Measurements from ENCODE around the gene SV2C.
"Not testable (repeated sequence)": the region's sequence is repeated elsewhere in the genome, so short reads cannot be mapped to it uniquely, and the experiment has no call there.

DNA sequence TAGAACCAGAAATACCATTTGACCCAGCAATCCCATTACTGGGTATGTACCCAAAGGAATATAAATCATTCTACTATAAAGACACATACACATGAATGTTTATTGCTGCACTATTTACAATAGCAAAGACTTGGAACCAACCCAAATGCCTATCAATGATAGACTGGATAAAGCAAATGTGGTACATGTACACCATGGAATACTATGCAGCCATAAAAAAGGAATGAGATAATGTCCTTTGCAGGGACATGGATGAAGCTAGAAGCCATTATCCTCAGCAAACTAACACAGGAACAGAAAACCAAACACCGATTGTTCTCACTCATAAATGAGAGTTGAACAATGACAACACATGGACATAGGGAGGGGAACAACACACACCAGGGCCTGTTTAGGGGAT is 240.3 kb downstream of the SV2C start:
- TF ChIP-seq, protein P1, sequence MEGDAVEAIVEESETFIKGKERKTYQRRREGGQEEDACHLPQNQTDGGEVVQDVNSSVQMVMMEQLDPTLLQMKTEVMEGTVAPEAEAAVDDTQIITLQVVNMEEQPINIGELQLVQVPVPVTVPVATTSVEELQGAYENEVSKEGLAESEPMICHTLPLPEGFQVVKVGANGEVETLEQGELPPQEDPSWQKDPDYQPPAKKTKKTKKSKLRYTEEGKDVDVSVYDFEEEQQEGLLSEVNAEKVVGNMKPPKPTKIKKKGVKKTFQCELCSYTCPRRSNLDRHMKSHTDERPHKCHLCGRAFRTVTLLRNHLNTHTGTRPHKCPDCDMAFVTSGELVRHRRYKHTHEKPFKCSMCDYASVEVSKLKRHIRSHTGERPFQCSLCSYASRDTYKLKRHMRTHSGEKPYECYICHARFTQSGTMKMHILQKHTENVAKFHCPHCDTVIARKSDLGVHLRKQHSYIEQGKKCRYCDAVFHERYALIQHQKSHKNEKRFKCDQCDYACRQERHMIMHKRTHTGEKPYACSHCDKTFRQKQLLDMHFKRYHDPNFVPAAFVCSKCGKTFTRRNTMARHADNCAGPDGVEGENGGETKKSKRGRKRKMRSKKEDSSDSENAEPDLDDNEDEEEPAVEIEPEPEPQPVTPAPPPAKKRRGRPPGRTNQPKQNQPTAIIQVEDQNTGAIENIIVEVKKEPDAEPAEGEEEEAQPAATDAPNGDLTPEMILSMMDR (IDR thresholded peaks at IDR 0.05): not testable (repeated sequence)
- TF ChIP-seq POLR2A (IDR thresholded peaks at IDR 0.05): not testable (repeated sequence)

Data from sigmoid colon (tissue), 3 donors.